Measurements from ENCODE around the gene ABTB2. TPM values are rescaled to one million over a fixed set of nuclear protein-coding genes. Genes with fewer than 3 reads are reported as not detected.

ABTB2 gene
- total and polyA plus RNA-seq, 7 donors, result 1.3 to 12.9 (median 2.5) TPM

- TF ChIP-seq POLR2AphosphoS5 (IDR thresholded peaks at IDR 0.05) (no peak), EP300 (IDR thresholded peaks at IDR 0.05) (no peak), POLR2A (IDR thresholded peaks at IDR 0.05) (no peak)
- TF ChIP-seq, protein P1, sequence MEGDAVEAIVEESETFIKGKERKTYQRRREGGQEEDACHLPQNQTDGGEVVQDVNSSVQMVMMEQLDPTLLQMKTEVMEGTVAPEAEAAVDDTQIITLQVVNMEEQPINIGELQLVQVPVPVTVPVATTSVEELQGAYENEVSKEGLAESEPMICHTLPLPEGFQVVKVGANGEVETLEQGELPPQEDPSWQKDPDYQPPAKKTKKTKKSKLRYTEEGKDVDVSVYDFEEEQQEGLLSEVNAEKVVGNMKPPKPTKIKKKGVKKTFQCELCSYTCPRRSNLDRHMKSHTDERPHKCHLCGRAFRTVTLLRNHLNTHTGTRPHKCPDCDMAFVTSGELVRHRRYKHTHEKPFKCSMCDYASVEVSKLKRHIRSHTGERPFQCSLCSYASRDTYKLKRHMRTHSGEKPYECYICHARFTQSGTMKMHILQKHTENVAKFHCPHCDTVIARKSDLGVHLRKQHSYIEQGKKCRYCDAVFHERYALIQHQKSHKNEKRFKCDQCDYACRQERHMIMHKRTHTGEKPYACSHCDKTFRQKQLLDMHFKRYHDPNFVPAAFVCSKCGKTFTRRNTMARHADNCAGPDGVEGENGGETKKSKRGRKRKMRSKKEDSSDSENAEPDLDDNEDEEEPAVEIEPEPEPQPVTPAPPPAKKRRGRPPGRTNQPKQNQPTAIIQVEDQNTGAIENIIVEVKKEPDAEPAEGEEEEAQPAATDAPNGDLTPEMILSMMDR (IDR thresholded peaks at IDR 0.05), result no peak
- no peak overlapping the region for H3K4me3 ChIP-seq
- no peak for DNase-seq
- intact Hi-C loops (cut with DNase I), result no loop called here
- WGBS, 2 donors, result 80 to 91% methylated on average over 5 of the region's 5 CpGs
- H3K9me3 ChIP-seq, result no peaks in the 10 kb centered on the region
- no peaks in the 10 kb centered on the region for H3K36me3 ChIP-seq
- no peaks in the 10 kb centered on the region for H3K27me3 ChIP-seq
- no peak overlapping the region for H3K27ac ChIP-seq
- H3K4me1 ChIP-seq, result peaks cover 0 to 11% (median 2%) of the 10 kb centered on the region in 4 donors
These were observed 150.2 kb downstream of the ABTB2 start for GRCh38 chr11:34207487-34208180.

DNA sequence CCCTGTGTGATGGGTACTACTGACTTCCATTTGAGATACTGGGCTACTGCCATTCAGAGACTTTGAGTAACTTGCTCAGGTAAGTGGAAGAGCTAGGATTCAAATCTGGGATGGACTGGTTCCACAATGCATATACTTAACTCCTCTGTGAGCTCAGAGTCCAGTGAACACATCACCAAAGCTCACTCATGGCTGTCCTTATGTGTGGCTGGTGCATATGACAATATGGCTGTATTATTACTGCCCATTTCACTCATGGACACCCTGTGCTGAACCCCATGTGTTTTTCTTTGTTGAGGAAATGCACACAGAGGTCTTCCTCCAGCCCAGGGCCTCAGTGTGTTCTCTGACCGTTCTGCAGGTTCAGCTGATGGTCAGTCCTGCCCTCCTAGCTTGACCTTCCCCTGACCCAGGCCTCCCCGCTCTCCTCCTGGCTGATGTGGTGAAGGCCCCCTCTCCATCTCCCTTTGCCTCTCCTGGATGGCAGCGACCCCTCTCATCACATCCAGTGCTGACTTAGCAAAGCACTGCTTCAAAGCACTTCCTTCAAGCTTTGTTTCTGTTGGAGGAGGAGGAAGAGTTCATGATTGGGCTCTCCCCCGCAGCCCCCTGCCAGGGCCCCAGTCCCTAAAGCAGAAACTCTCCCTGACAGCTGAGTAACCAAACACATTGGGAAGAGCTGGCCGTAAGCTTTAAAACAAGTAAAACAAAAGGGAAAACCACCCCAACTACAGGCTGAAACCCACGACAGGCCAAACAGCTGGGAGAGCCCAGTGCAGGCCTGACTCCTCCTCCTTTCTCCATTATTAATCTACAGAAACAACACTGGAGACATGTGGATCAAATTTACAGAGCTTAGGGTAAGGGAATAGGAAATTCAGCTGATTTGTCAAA, 151.2 kb downstream of the ABTB2 start:
- intact Hi-C loops (cut with DNase I), result no loop called here
- WGBS, 2 donors, result 61 to 63% methylated on average over 6 of the region's 6 CpGs
- H3K27ac ChIP-seq, result no peak overlapping the region
- no peaks in the 10 kb centered on the region for H3K9me3 ChIP-seq
- H3K4me3 ChIP-seq, result no peak overlapping the region
- DNase-seq, result no peak
- H3K36me3 ChIP-seq, result no peaks in the 10 kb centered on the region
- peaks cover 0 to 11% (median 2%) of the 10 kb centered on the region in 4 donors for H3K4me1 ChIP-seq
- no peaks in the 10 kb centered on the region for H3K27me3 ChIP-seq
- TF ChIP-seq POLR2AphosphoS5 (IDR thresholded peaks at IDR 0.05) (no peak), EP300 (IDR thresholded peaks at IDR 0.05) (no peak), POLR2A (IDR thresholded peaks at IDR 0.05) (no peak)
- TF ChIP-seq, protein P1 (IDR thresholded peaks at IDR 0.05), result no peak

DNA sequence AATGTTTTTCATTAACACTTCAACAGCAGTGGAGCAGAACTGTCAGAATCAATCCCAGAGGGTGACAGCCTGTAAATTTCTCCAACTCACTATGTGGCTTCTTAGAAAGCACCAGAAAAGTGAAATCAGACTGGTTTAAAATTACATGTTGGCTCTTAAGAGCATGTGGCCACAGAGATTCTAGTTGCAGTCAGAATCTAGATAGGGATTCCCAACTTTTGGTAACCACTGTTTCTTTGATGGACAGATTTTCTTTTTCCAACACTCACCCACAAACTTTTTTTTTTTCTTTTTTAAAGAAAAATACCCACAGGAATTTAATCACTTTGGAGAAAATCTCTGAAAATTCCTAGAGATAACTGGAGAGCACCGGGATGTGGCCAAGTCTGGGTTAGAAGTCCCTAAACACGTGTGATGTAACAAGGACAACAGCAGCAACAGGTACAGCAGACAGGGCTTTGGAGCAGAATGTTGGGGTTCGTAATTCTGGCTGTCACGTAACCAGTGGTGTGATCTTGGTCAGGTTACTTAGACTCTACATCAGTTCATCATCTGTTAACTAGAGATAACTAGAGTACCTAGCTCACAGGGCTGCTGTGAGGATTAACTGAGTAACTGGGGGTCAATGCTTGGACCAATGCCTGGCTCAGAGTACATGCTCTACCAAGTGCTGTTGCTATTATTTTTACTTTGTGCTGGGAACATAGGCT, 152.3 kb downstream of the ABTB2 start:
- H3K4me3 ChIP-seq, result no peak overlapping the region
- WGBS, 2 donors, result 71 to 72% methylated on average over 4 of the region's 4 CpGs
- intact Hi-C loops (cut with DNase I), result no loop called here
- no peaks in the 10 kb centered on the region for H3K27me3 ChIP-seq
- H3K4me1 ChIP-seq, result peaks cover 0 to 11% (median 2%) of the 10 kb centered on the region in 4 donors
- no peak overlapping the region for H3K27ac ChIP-seq
- H3K36me3 ChIP-seq, result no peaks in the 10 kb centered on the region
- no peaks in the 10 kb centered on the region for H3K9me3 ChIP-seq
- TF ChIP-seq EP300 (IDR thresholded peaks at IDR 0.05), result no peak
- no peak for TF ChIP-seq POLR2AphosphoS5 (IDR thresholded peaks at IDR 0.05)
- TF ChIP-seq, protein P1 (IDR thresholded peaks at IDR 0.05), result no peak
- TF ChIP-seq POLR2A (IDR thresholded peaks at IDR 0.05), result no peak
- DNase-seq, result no peak

DNA sequence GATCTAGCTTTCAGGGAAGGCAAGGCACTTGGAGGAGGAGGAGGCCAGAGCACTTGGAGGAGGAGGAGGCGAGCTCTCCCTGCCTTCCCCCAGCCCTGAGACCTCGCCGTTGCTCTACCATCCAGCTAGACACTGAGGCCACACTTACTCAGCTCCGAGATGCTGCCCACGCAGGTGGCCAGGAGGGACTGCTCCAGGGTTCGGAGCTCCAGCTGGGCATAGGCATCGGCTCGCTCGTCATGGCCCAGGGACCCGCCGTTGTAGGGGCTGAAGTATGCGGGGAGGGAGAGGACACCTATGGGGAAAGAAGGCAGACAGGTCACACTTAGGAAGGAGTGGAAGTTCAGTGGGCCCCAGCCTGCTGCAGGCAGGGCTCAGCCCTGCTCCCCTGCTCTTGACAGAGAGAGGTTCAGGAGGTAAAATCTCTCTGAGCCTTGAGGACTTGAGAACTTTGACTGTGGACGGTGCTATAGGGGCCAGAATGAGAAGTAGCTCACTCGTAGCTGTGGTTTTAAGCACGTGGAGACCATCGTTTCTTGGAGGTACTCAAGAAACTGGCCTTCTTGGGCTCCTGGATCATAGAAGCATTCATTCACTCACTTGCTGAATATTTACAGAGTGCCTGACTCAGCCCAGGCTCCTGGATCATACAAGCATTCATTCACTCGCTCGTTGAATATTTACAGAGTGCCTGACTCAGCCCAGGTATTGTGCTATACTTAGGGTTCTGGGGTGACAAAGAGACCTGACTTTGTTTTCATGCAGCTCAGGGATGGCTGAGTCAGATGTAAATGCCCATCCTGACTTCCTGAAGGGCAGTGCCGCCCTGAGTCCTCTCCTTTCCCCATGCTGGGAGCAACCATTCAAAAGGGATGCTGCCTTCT, 153.2 kb downstream of the ABTB2 start:
- Histone ChIP-seq H3K9me3 (no peaks in the 10 kb centered on the region), H3K4me1 (peaks cover 0 to 11% (median 2%) of the 10 kb centered on the region in 4 donors), H3K36me3 (no peaks in the 10 kb centered on the region), H3K27ac (no peak overlapping the region), H3K4me3 (no peak overlapping the region), H3K27me3 (no peaks in the 10 kb centered on the region)
- intact Hi-C loops (cut with DNase I), result no loop called here
- TF ChIP-seq POLR2AphosphoS5 (IDR thresholded peaks at IDR 0.05), result no peak
- TF ChIP-seq EP300 (IDR thresholded peaks at IDR 0.05), result no peak
- no peak for TF ChIP-seq POLR2A (IDR thresholded peaks at IDR 0.05)
- TF ChIP-seq, protein P1 (IDR thresholded peaks at IDR 0.05), result no peak
- WGBS, 2 donors, result 82 to 87% methylated on average over 19 of the region's 19 CpGs
- DNase-seq, result no peak
